Large intestine (tissue), 3 donors: ENCODE measurements around the gene NCBP1. TPM values are rescaled to one million over a fixed set of nuclear protein-coding genes. Genes with fewer than 3 reads are reported as not detected.
"Not testable (repeated sequence)": the region's sequence is repeated elsewhere in the genome, so short reads cannot be mapped to it uniquely, and the experiment has no call there.

Experiments used
- DNase-seq, 2 donors: peaks; one replicate each; pipeline versions ENCODE4 v3.0.0 to v3.0.0-alpha.2; 2013
- H3K27ac ChIP-seq: one replicate; pipeline ENCODE4 v1.5.1; 2013; ENCODE audit warnings: low read length
- H3K27me3 ChIP-seq: 2 replicates; pipeline ENCODE4 v1.6.1; 2013; ENCODE audit warnings: low read length; ENCODE audit not compliant: control insufficient read depth, insufficient read depth
- H3K36me3 ChIP-seq: 2 replicates; pipeline ENCODE4 v1.6.1; 2013; ENCODE audit warnings: low read length; ENCODE audit not compliant: control insufficient read depth, insufficient read depth
- H3K4me1 ChIP-seq: one replicate; pipeline ENCODE4 v1.6.1; 2013; ENCODE audit warnings: low read length; ENCODE audit not compliant: control insufficient read depth, insufficient read depth
- H3K4me3 ChIP-seq: one replicate; pipeline ENCODE4 v1.5.1; 2013; ENCODE audit warnings: low read length
- H3K9me3 ChIP-seq: one replicate; pipeline ENCODE4 v1.6.1; 2013; ENCODE audit warnings: mild to moderate bottlenecking, low read depth, low read length, moderate library complexity; ENCODE audit not compliant: control insufficient read depth
- WGBS: methylation state at CpG from one replicate; pipeline ENCODE4 v1.1.5; 2013; ENCODE audit warnings: low lambda C conversion rate; ENCODE audit not compliant: insufficient coverage; 5-methylcytosine and 5-hydroxymethylcytosine counted together
- polyA plus RNA-seq: library from polyadenylated mRNA; unstranded; fragments of 120-200 nt; gene quantifications from one replicate; pipeline ENCODE4 v1.2.1, GENCODE V29; 2013

NCBP1 gene
- polyA plus RNA-seq, 1 donor: 30.7 TPM

DNA sequence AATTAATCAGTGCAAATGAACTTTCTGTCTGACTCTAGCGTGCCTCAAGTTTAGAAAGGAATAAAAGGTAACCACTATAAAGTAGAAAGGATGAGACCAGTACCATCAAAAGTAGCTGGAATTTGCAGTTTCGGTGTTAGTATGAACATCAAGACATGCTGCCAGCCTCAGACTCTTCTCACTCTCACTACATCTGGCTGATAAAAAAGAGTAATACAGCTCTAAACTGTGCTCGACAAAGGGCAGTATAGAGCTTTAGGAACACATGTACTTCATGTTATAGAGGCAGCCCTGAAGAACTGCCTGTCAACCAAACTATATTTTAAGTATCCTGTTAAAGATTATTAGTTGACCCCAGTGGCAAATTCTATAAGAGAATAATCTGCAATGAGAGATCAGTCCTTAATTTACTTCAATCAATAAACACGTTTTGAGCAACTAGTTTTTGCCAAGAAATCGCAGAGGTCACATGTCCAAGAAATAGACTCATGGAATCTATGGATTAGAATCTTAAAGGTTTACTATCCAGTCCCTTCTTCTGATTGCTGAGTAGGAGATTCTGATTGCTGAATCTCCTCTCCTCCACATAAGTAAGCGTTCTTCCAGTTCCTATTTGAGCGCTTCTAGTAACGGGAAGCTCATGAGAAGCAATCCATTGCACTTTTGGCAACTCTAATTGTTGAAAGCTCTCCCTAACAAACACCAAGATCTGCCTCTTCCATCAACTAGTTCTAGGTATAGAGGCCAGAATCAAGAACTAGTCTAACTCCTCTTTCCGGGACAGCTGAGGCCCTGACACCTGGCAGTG lies 62.6 kb downstream of the NCBP1 start:
- WGBS: no CpG with 5 or more reads among the region's 9 CpGs
- DNase-seq: peak in 1 of 2 donors; percentile 17
- H3K27me3 ChIP-seq: no peaks in the 10 kb centered on the region
- peak overlapping the region; percentile 84 for H3K27ac ChIP-seq
- peak overlapping the region; percentile 96 for H3K4me3 ChIP-seq
- H3K36me3 ChIP-seq: peaks cover 5% of the 10 kb centered on the region
- peaks cover 4% of the 10 kb centered on the region for H3K9me3 ChIP-seq
- H3K4me1 ChIP-seq: peaks cover 13% of the 10 kb centered on the region

DNA sequence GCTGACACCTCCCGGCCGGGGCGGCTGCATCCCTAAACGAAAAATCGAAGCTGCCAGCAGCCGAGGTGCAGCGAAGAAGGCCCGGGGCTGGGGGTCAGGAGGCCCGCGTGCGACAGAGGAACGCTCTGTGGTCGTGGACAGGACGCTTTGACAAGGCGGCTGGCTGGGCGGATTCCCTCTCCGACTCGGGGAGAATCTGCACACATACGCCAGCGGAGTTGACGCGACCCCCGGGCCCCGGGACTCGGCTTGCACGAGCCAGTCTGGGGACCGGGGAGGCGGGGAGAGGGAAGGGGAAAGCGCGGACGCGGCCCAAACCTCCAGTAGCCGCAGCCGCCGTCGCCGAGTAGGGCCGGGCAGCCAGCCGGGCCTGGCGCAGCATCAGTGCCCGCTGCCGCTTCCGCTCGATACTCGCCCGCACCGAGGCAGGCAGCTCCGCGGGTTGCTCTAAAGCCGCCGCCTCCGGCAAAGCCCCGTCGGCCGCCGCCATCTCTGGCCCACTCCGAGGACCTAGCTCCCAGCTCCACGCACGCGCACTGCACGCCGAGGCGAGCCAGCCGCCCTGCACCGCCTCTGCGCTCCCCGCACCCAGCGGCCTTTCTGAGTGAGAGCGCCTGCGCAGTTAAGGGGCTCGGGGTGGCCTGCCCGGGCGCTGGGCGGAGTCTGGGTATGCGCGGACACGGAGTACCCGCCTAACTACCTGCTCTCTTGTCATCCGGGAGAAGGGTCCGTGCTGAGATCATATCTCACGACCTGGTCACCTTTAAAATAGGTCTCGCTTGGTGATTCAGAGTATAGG lies 63.4 kb downstream of the NCBP1 start, which contains the start of gene XPA:
Gene XPA (minus strand): TSS at position 538 of the 799 bp plus-strand sequence. CDS start 48 bp downstream, at position 490.
- Histone ChIP-seq H3K36me3 (peaks cover 2% of the 10 kb centered on the region), H3K9me3 (peaks cover 4% of the 10 kb centered on the region), H3K27me3 (no peaks in the 10 kb centered on the region), H3K27ac (peak within 1 kb of the TSS; percentile 84), H3K4me1 (peaks cover 13% of the 10 kb centered on the region), H3K4me3 (peak within 1 kb of the TSS; percentile 96)
- no CpG with 5 or more reads among the region's 82 CpGs for WGBS
- DNase-seq: peak; percentile 97

GRCh38 chr9:97697837-97698236 lies 64.2 kb downstream of the NCBP1 start:
- H3K36me3 ChIP-seq: no peaks in the 10 kb centered on the region
- H3K4me1 ChIP-seq: peaks cover 13% of the 10 kb centered on the region
- no peak overlapping the region for H3K4me3 ChIP-seq
- peaks cover 4% of the 10 kb centered on the region for H3K9me3 ChIP-seq
- WGBS: no CpG with 5 or more reads among the region's 1 CpG
- no peak for DNase-seq
- peak overlapping the region; percentile 84 for H3K27ac ChIP-seq
- no peaks in the 10 kb centered on the region for H3K27me3 ChIP-seq

- no peaks in the 10 kb centered on the region for H3K27me3 ChIP-seq
- peaks cover 4% of the 10 kb centered on the region for H3K9me3 ChIP-seq
- H3K27ac ChIP-seq: no peak overlapping the region
- no peaks in the 10 kb centered on the region for H3K36me3 ChIP-seq
- no CpG with 5 or more reads among the region's 14 CpGs for WGBS
- no peak for DNase-seq
- no peak overlapping the region for H3K4me3 ChIP-seq
- peaks cover 21% of the 10 kb centered on the region for H3K4me1 ChIP-seq
These were observed 65.2 kb downstream of the NCBP1 start for GRCh38 chr9:97698865-97699264.

DNA sequence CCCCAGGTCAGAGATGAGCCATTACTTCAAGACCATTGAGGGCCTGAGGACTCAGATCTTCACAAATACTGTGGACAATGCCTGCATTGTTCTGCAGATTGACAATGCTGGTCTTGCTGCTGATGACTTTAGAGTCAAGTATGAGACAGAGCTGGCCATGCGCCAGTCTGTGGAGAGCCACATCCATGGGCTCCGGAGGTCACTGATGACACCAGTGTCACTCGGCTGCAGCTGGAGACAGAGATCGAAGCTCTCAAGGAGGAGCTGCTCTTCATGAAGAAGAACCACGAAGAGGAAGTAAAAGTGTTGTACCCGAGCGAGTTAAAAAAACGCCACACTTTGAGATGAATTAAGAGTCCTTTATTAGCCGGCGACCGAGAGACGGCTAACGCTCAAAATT lies 65.7 kb downstream of the NCBP1 start:
- not testable (repeated sequence) for H3K4me3 ChIP-seq, H3K9me3 ChIP-seq, H3K27me3 ChIP-seq, H3K27ac ChIP-seq, DNase-seq, H3K36me3 ChIP-seq
- H3K4me1 ChIP-seq: peaks cover 24% of the 10 kb centered on the region
- 79% methylated on average over 6 of the region's 13 CpGs for WGBS

DNA sequence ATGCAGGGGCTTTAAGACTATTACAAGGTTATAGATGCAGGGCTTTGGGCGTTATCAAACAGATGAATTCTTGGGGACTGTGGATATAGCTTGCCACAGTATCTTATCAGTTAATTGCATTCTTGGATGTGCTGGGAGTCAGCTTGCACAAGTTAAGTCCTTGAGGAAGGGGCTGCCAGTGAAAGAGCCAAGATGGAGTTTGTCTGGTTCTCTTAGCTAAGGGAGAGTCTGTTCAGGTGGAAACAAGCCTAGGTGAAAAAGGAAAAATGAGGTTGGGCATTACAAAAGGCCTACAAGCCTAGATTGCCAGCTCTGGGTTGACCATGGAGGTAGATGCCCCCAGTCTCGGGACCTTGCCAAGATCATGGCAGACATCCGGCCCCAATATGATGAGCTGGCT lies 66.2 kb downstream of the NCBP1 start:
- H3K36me3 ChIP-seq, H3K9me3 ChIP-seq, H3K4me3 ChIP-seq, H3K27ac ChIP-seq, H3K27me3 ChIP-seq, DNase-seq: not testable (repeated sequence)
- 100% methylated on average over 1 of the region's 3 CpGs for WGBS
- peaks cover 24% of the 10 kb centered on the region for H3K4me1 ChIP-seq

DNA sequence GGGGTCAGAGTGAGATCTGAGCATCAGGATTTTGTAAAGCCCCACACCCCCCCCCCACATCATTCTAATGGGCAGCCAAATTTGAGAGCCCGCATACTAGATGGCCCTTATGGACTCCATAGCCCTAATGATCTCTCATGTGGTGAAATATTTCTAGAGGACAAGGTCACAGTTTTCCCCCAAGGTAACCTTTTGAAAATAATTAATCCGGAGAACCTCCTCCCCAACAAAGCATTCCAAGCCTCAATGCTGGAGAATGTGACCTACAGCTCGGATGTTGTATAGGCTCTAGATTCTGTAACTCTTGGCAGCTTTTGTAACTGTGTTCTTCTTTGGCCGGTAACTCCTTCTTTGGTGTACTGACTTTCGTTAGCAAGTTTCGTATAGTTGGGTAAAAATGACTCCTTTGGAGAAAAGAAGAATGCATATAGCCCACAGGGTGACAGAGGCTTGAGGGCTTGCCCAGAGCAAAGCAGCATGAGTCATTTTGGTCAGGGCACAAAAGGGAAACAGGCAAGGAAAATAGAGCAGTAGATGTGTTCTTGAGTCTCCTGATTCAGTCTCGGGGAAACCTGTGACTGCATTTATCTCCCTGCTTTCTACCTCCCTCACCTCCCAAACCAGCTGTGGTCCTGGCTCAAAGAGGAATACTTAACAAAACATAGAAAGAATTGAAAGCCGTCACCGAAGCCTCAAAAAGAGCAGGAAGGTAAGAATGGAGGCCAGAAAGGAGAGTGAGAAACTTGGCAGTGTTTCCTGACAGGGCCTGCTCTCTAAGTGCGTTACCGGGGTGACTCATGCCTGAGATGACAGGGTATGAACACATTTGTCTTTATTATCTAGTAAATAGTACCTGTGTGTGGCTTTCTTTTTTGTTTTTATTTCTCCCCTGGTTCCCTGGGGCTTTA lies 70.1 kb downstream of the NCBP1 start:
- Histone ChIP-seq H3K4me3 (no peak overlapping the region), H3K36me3 (no peaks in the 10 kb centered on the region), H3K27ac (peak overlapping the region; percentile 64), H3K4me1 (peaks cover 11% of the 10 kb centered on the region), H3K27me3 (no peaks in the 10 kb centered on the region), H3K9me3 (no peaks in the 10 kb centered on the region)
- DNase-seq: peak in 1 of 2 donors; percentile 63
- WGBS: 40% methylated on average over 2 of the region's 11 CpGs

DNA sequence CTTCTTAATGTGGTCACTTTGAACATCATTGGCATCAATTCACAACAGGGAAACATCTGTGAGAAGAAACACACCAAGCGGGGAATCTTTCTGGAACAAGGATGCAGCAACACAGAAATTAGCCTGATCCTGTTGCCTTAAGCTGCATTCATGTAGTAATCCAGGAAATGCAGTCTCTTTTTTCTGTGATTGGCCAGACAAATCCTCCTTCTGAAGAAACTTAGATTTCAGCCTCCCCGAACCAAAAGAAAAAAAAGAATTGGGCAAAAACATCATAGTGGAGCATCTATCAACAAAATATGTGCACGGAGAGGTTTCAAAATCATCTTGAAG lies 70.7 kb downstream of the NCBP1 start:
- H3K27ac ChIP-seq: peak overlapping the region; percentile 64
- peaks cover 11% of the 10 kb centered on the region for H3K4me1 ChIP-seq
- no peak for DNase-seq
- H3K4me3 ChIP-seq: no peak overlapping the region
- no peaks in the 10 kb centered on the region for H3K9me3 ChIP-seq
- H3K27me3 ChIP-seq: no peaks in the 10 kb centered on the region
- H3K36me3 ChIP-seq: no peaks in the 10 kb centered on the region
- 100% methylated on average over 1 of the region's 3 CpGs for WGBS

- H3K27me3 ChIP-seq: no peaks in the 10 kb centered on the region
- no peak overlapping the region for H3K27ac ChIP-seq
- no peaks in the 10 kb centered on the region for H3K9me3 ChIP-seq
- H3K4me1 ChIP-seq: peaks cover 11% of the 10 kb centered on the region
- WGBS: no CpG with 5 or more reads among the region's 4 CpGs
- no peaks in the 10 kb centered on the region for H3K36me3 ChIP-seq
- no peak for DNase-seq
- H3K4me3 ChIP-seq: no peak overlapping the region
These were observed 71.2 kb downstream of the NCBP1 start for GRCh38 chr9:97704851-97705250.
